GM20000 (cell line): ENCODE results near the gene AJUBA.

Experiments used
- DNase-seq: peaks from one replicate; pipeline ENCODE4 v3.0.0; 2012; ENCODE audit warnings: low spot score
- CTCF ChIP-seq: IDR thresholded peaks from 2 replicates; pipeline ENCODE4 v1.5.1; 2012; ENCODE audit warnings: mild to moderate bottlenecking, control low read depth; ENCODE audit errors: extremely low read depth, missing control alignments

Gene AJUBA

GRCh38 chr14:23023022-23023794 lies 40.9 kb upstream of the AJUBA start:
- DNase-seq: no peak

GRCh38 chr14:23021889-23022442 lies 39.6 kb upstream of the AJUBA start:
- DNase-seq: no peak
- TF ChIP-seq CTCF: no peak

More at GRCh38 chr14:23023022-23023794, 40.9 kb upstream of the AJUBA start:
- no peak for TF ChIP-seq CTCF

- TF ChIP-seq CTCF: no peak
- DNase-seq: no peak
These were observed 39.1 kb upstream of the AJUBA start for GRCh38 chr14:23021434-23021833.

GRCh38 chr14:23020143-23021128 lies 38.1 kb upstream of the AJUBA start:
- no peak for TF ChIP-seq CTCF
- DNase-seq: no peak

- no peak for DNase-seq
- TF ChIP-seq CTCF: no peak
These were observed 35.8 kb upstream of the AJUBA start for GRCh38 chr14:23018107-23018506.

GRCh38 chr14:23017091-23017490 lies 34.7 kb upstream of the AJUBA start:
- no peak for TF ChIP-seq CTCF

More at GRCh38 chr14:23017091-23017490, 34.7 kb upstream of the AJUBA start:
- no peak for DNase-seq
